ENCODE data around the gene CFAP45.

CFAP45 gene

GRCh38 chr1:159848326-159848725 is 51.6 kb downstream of the CFAP45 start:
- DNase-seq = no peak

GRCh38 chr1:159847231-159847630 is 52.7 kb downstream of the CFAP45 start:
- no peak for DNase-seq

- DNase-seq = no peak
Observed at GRCh38 chr1:159845751-159846629, 54.0 kb downstream of the CFAP45 start.

GRCh38 chr1:159843459-159843858 is 56.5 kb downstream of the CFAP45 start:
- no peak for DNase-seq

GRCh38 chr1:159841749-159842148 is 58.2 kb downstream of the CFAP45 start:
- DNase-seq = no peak

- no peak for DNase-seq
Observed at GRCh38 chr1:159839116-159839849, 60.7 kb downstream of the CFAP45 start.

- DNase-seq = no peak
Observed at GRCh38 chr1:159838715-159839114, 61.2 kb downstream of the CFAP45 start.

GRCh38 chr1:159835862-159836525 is 64.0 kb downstream of the CFAP45 start:
- no peak for DNase-seq

GRCh38 chr1:159835356-159835755 is 64.6 kb downstream of the CFAP45 start:
- DNase-seq = no peak

- DNase-seq = no peak
Observed at GRCh38 chr1:159832309-159832708, 67.7 kb downstream of the CFAP45 start.

- DNase-seq = no peak
Observed at GRCh38 chr1:159831412-159832141, 68.4 kb downstream of the CFAP45 start.

- DNase-seq = no peak
Observed at GRCh38 chr1:159830722-159831121, 69.2 kb downstream of the CFAP45 start.

GRCh38 chr1:159829822-159830465 is 70.0 kb downstream of the CFAP45 start:
- no peak for DNase-seq

- no peak for DNase-seq
Observed at GRCh38 chr1:159829273-159829634, 70.7 kb downstream of the CFAP45 start.

GRCh38 chr1:159828581-159829272 is 71.2 kb downstream of the CFAP45 start:
- DNase-seq = no peak

- DNase-seq = no peak
Observed at GRCh38 chr1:159828176-159828575, 71.8 kb downstream of the CFAP45 start.

- DNase-seq = no peak
Observed at GRCh38 chr1:159827549-159827948, 72.4 kb downstream of the CFAP45 start.

- no peak for DNase-seq
Observed at GRCh38 chr1:159827102-159827490, 72.9 kb downstream of the CFAP45 start.

GRCh38 chr1:159826441-159827101 is 73.4 kb downstream of the CFAP45 start, which contains the start of gene SLAMF8:
TSS of gene SLAMF8 (plus strand) at chr1:159826873. CDS start at chr1:159826899, 26 bp downstream.
- no peak for DNase-seq

- no peak for DNase-seq
Observed at GRCh38 chr1:159825564-159825963, 74.4 kb downstream of the CFAP45 start.

GRCh38 chr1:159823406-159823805 is 76.6 kb downstream of the CFAP45 start:
- DNase-seq = no peak

Measured in activated effector memory CD4-positive, alpha-beta T cell treated with anti-CD3 and anti-CD28 coated beads, Interleukin-2, amount 50 U/mL, for 16 hours (primary cell).